Measurements from ENCODE around the gene PPCS.

The PPCS gene

DNA sequence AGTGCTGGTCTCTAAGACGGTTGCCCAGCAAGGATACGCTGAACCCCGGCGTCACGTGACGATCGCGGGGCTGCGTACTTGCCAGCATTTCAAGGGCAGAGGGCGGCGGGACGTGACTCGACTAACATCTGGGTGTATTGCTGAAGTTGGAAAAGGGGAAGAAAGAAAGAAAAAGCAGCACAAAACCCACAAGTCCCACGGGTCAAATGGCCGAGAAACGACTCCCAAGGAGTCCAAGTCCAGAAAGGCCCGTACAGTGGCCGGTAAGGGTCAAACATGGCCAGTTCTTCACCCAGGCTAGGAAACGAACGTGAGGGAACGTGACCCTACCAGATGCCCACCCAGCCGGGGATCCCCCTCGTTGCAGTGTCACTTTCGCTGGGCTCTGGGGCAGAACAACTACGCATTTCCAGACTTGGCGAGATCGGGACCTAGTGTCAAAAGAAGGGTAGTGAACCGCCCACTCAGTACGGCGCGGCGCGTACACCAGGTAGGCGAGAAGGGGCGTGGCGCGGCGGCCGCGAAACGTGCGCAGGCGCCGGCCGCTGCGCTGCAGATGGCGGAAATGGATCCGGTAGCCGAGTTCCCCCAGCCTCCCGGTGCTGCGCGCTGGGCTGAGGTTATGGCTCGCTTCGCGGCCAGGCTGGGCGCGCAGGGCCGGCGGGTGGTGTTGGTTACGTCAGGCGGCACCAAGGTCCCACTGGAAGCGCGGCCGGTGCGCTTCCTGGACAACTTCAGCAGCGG, at the start of gene PPCS, which contains the start of gene ZMYND12 (continued):
- no peak for TF ChIP-seq ZNF596 (tag by site-specific recombination; IDR thresholded peaks at IDR 0.05)
- no peak for TF ChIP-seq MYNN (tag by site-specific recombination; IDR thresholded peaks at IDR 0.05; ENCODE audit: borderline replicate concordance)
- TF ChIP-seq YY2 (tag by site-specific recombination; IDR thresholded peaks at IDR 0.05), result peak; percentile 81
- 0 out of 2 replicates have a peak, but pooled peaks have one; percentile 4 for TF ChIP-seq ZSCAN30 (tag by site-specific recombination; IDR thresholded peaks at IDR 0.05)
- 0 out of 2 replicates have a peak, but pooled peaks have one; percentile 30 for TF ChIP-seq ZNF24 (tag by site-specific recombination; IDR thresholded peaks at IDR 0.05)
- peak; percentile 94 for TF ChIP-seq ZNF600 (tag by site-specific recombination; IDR thresholded peaks at IDR 0.05)
- TF ChIP-seq ZNF239 (tag by site-specific recombination; IDR thresholded peaks at IDR 0.05), result no peak
- TF ChIP-seq KLF10 (tag by site-specific recombination; IDR thresholded peaks at IDR 0.05), result no peak
- TF ChIP-seq, protein P1, sequence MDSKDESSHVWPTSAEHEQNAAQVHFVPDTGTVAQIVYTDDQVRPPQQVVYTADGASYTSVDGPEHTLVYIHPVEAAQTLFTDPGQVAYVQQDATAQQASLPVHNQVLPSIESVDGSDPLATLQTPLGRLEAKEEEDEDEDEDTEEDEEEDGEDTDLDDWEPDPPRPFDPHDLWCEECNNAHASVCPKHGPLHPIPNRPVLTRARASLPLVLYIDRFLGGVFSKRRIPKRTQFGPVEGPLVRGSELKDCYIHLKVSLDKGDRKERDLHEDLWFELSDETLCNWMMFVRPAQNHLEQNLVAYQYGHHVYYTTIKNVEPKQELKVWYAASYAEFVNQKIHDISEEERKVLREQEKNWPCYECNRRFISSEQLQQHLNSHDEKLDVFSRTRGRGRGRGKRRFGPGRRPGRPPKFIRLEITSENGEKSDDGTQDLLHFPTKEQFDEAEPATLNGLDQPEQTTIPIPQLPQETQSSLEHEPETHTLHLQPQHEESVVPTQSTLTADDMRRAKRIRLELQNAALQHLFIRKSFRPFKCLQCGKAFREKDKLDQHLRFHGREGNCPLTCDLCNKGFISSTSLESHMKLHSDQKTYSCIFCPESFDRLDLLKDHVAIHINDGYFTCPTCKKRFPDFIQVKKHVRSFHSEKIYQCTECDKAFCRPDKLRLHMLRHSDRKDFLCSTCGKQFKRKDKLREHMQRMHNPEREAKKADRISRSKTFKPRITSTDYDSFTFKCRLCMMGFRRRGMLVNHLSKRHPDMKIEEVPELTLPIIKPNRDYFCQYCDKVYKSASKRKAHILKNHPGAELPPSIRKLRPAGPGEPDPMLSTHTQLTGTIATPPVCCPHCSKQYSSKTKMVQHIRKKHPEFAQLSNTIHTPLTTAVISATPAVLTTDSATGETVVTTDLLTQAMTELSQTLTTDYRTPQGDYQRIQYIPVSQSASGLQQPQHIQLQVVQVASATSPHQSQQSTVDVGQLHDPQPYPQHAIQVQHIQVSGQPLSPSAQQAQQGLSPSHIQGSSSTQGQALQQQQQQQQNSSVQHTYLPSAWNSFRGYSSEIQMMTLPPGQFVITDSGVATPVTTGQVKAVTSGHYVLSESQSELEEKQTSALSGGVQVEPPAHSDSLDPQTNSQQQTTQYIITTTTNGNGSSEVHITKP (tag by site-specific recombination; IDR thresholded peaks at IDR 0.05), result peak; percentile 56
- TF ChIP-seq, protein P2, sequence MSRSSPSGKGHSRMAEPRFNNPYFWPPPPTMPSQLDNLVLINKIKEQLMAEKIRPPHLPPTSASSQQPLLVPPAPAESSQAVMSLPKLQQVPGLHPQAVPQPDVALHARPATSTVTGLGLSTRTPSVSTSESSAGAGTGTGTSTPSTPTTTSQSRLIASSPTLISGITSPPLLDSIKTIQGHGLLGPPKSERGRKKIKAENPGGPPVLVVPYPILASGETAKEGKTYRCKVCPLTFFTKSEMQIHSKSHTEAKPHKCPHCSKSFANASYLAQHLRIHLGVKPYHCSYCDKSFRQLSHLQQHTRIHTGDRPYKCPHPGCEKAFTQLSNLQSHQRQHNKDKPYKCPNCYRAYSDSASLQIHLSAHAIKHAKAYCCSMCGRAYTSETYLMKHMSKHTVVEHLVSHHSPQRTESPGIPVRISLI (tag by site-specific recombination; IDR thresholded peaks at IDR 0.05), result no peak
- 0 out of 2 replicates have a peak, but pooled peaks have one; percentile 79 for TF ChIP-seq ZBTB17 (tag by site-specific recombination; IDR thresholded peaks at IDR 0.05)
- TF ChIP-seq, protein P3, sequence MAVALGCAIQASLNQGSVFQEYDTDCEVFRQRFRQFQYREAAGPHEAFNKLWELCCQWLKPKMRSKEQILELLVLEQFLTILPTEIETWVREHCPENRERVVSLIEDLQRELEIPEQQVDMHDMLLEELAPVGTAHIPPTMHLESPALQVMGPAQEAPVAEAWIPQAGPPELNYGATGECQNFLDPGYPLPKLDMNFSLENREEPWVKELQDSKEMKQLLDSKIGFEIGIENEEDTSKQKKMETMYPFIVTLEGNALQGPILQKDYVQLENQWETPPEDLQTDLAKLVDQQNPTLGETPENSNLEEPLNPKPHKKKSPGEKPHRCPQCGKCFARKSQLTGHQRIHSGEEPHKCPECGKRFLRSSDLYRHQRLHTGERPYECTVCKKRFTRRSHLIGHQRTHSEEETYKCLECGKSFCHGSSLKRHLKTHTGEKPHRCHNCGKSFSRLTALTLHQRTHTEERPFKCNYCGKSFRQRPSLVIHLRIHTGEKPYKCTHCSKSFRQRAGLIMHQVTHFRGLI (tag by site-specific recombination; IDR thresholded peaks at IDR 0.05), result peak; percentile 81
- peak; percentile 49 for TF ChIP-seq SP2 (tag by site-specific recombination; IDR thresholded peaks at IDR 0.05)
- TF ChIP-seq ZNF2 (tag by site-specific recombination; IDR thresholded peaks at IDR 0.05), result 0 out of 2 replicates have a peak, but pooled peaks have one; percentile 78
- TF ChIP-seq, protein P4, sequence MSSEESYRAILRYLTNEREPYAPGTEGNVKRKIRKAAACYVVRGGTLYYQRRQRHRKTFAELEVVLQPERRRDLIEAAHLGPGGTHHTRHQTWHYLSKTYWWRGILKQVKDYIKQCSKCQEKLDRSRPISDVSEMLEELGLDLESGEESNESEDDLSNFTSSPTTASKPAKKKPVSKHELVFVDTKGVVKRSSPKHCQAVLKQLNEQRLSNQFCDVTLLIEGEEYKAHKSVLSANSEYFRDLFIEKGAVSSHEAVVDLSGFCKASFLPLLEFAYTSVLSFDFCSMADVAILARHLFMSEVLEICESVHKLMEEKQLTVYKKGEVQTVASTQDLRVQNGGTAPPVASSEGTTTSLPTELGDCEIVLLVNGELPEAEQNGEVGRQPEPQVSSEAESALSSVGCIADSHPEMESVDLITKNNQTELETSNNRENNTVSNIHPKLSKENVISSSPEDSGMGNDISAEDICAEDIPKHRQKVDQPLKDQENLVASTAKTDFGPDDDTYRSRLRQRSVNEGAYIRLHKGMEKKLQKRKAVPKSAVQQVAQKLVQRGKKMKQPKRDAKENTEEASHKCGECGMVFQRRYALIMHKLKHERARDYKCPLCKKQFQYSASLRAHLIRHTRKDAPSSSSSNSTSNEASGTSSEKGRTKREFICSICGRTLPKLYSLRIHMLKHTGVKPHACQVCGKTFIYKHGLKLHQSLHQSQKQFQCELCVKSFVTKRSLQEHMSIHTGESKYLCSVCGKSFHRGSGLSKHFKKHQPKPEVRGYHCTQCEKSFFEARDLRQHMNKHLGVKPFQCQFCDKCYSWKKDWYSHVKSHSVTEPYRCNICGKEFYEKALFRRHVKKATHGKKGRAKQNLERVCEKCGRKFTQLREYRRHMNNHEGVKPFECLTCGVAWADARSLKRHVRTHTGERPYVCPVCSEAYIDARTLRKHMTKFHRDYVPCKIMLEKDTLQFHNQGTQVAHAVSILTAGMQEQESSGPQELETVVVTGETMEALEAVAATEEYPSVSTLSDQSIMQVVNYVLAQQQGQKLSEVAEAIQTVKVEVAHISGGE (tag by site-specific recombination; conservative IDR thresholded peaks at IDR 0.05; ENCODE audit: low read depth), result peak; percentile 85; the same call in 1 of the 2 replicates
- TF ChIP-seq ZNF221 (tag by site-specific recombination; IDR thresholded peaks at IDR 0.05; ENCODE audit: borderline replicate concordance), result no peak
- peak; percentile 29; the same call in 1 of the 2 replicates for TF ChIP-seq GLIS2 (tag by site-specific recombination; IDR thresholded peaks at IDR 0.05)
- TF ChIP-seq, protein P5, sequence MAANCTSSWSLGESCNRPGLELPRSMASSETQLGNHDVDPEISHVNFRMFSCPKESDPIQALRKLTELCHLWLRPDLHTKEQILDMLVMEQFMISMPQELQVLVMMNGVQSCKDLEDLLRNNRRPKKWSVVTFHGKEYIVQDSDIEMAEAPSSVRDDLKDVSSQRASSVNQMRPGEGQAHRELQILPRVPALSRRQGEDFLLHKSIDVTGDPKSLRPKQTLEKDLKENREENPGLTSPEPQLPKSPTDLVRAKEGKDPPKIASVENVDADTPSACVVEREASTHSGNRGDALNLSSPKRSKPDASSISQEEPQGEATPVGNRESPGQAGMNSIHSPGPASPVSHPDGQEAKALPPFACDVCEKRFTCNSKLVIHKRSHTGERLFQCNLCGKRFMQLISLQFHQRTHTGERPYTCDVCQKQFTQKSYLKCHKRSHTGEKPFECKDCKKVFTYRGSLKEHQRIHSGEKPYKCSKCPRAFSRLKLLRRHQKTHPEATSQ (tag by site-specific recombination; IDR thresholded peaks at IDR 0.05), result peak; percentile 64; the same call in 1 of the 2 replicates
- peak; percentile 20; the same call in 1 of the 2 replicates for TF ChIP-seq ZNF777 (tag by site-specific recombination; IDR thresholded peaks at IDR 0.05; ENCODE audit: borderline replicate concordance)
- peak; percentile 41 for TF ChIP-seq ZNF629 (tag by site-specific recombination; IDR thresholded peaks at IDR 0.05)
- TF ChIP-seq GLI4 (tag by site-specific recombination; IDR thresholded peaks at IDR 0.05), result 0 out of 2 replicates have a peak, but pooled peaks have one; percentile 87
- TF ChIP-seq, protein P6, sequence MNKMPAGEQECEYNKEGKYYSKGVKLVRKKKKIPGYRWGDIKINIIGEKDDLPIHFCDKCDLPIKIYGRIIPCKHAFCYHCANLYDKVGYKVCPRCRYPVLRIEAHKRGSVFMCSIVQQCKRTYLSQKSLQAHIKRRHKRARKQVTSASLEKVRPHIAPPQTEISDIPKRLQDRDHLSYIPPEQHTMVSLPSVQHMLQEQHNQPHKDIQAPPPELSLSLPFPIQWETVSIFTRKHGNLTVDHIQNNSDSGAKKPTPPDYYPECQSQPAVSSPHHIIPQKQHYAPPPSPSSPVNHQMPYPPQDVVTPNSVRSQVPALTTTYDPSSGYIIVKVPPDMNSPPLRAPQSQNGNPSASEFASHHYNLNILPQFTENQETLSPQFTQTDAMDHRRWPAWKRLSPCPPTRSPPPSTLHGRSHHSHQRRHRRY (tag by site-specific recombination; IDR thresholded peaks at IDR 0.05), result no peak
- TF ChIP-seq, protein P7, sequence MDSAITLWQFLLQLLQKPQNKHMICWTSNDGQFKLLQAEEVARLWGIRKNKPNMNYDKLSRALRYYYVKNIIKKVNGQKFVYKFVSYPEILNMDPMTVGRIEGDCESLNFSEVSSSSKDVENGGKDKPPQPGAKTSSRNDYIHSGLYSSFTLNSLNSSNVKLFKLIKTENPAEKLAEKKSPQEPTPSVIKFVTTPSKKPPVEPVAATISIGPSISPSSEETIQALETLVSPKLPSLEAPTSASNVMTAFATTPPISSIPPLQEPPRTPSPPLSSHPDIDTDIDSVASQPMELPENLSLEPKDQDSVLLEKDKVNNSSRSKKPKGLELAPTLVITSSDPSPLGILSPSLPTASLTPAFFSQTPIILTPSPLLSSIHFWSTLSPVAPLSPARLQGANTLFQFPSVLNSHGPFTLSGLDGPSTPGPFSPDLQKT (IDR thresholded peaks at IDR 0.05; ENCODE audit: borderline replicate concordance, low read depth, low read length), result no peak; the same call in 1 of the 2 replicates

All from HEK293 (cell line).